Fibroblast of the aortic adventitia (primary cell): ENCODE results near the gene SEMA3G. TPM values are rescaled to one million over a fixed set of nuclear protein-coding genes. Genes with fewer than 3 reads are reported as not detected.

ENCODE experiments used
- DNase-seq: peaks from one replicate; pipeline ENCODE4 v3.0.0-alpha.2; 2010; ENCODE audit warnings: low read depth
- H3K4me3 ChIP-seq: 2 replicates; pipeline ENCODE4 v1.5.1; 2011; ENCODE audit warnings: low read depth, mild to moderate bottlenecking, control low read depth, low read length, moderate library complexity
- total RNA-seq: library from RNA; depleted of rRNA; stranded (reverse); fragments of >200 nt; gene quantifications from 2 replicates; pipeline ENCODE4 v1.2.3, GENCODE V29; 2012; ENCODE audit warnings: low replicate concordance
- TF ChIP-seq, protein P1 (sequence below): IDR thresholded peaks from 2 replicates; pipeline ENCODE4 v1.5.1; 2011; ENCODE audit warnings: mild to moderate bottlenecking, low read length, control low read depth, inconsistent platforms; ENCODE audit not compliant: insufficient read depth

SEMA3G gene
- total RNA-seq, 1 donor: not detected

DNA sequence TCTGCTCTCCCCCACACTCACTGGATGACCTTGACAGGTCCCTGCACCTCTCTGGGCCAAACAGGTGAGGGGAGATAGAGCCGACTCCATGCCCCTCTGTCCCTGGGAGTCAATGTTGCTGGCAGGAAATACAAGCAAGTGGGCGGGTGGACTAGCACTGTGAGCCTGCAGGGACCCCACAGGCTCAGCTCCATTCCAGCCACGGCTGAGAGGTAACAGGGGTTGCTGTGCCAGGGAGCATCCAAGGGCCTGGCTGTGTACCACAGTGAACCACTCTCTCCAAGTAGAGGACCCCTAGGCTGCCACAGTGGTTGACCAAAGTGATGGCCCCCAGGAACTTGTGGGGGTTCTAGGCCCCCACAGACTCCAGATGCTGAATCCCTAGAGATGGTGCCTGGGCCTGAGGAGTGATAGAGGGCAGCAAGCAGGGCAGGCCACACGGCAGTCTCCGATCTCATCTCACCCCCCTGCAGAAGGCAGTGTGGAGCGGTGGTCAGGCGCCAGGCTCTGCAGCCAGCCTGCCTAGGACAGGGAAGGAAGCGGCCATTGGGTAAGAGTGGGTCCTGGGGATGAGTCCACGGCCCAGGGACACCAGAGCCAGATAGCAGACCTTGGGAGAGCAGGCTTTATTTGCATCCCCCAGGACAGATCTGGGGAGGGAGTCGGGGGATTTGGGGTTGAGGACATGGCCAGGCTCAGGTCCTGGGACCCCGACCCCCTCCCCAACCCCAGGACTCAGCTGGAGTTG, 5.8 kb upstream of the SEMA3G start:
- DNase-seq: no peak
- H3K4me3 ChIP-seq: no peak overlapping the region
- TF ChIP-seq, protein P1, sequence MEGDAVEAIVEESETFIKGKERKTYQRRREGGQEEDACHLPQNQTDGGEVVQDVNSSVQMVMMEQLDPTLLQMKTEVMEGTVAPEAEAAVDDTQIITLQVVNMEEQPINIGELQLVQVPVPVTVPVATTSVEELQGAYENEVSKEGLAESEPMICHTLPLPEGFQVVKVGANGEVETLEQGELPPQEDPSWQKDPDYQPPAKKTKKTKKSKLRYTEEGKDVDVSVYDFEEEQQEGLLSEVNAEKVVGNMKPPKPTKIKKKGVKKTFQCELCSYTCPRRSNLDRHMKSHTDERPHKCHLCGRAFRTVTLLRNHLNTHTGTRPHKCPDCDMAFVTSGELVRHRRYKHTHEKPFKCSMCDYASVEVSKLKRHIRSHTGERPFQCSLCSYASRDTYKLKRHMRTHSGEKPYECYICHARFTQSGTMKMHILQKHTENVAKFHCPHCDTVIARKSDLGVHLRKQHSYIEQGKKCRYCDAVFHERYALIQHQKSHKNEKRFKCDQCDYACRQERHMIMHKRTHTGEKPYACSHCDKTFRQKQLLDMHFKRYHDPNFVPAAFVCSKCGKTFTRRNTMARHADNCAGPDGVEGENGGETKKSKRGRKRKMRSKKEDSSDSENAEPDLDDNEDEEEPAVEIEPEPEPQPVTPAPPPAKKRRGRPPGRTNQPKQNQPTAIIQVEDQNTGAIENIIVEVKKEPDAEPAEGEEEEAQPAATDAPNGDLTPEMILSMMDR: no peak

DNA sequence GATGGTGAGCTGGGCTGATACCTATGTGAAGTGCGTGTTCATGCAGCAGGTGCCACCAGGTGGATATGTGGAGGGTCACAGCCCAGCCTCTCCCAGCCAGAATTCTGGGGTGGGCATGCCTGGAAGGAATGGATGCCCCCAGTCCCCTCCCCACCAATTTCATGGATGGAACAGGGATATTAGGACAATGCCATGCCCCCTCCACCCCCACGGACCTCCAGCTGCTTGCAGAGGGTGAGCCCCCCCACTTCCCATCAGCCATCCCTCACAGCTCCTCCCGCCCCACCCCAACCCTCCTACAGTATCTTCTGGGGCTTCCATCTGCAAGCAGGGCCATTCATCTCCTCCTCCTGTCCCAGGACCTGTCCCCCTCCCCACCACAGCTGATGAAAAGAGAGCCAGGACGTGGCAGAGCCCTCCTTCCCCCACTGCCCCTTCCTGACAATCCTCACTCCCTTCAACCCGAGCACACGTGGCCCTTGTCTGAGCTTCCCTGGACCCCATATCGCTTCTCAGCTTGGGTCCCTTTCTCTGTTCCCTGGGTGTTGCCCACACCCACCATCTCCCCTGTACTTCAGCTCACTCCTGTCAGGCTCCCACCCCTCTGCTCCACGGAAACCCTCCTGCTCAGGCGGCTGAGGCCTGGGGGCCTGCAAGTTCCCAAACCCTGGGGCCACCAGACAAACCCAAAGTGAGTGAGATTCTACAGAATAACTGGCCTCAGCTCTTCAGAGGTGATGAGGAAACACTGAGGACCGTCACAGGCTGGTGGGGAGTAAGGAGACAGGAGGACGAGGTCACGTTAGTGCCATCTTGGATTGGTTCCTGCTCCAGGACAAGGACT, 2.8 kb upstream of the SEMA3G start:
- TF ChIP-seq, protein P1: no peak
- no peak for DNase-seq
- no peak overlapping the region for H3K4me3 ChIP-seq

DNA sequence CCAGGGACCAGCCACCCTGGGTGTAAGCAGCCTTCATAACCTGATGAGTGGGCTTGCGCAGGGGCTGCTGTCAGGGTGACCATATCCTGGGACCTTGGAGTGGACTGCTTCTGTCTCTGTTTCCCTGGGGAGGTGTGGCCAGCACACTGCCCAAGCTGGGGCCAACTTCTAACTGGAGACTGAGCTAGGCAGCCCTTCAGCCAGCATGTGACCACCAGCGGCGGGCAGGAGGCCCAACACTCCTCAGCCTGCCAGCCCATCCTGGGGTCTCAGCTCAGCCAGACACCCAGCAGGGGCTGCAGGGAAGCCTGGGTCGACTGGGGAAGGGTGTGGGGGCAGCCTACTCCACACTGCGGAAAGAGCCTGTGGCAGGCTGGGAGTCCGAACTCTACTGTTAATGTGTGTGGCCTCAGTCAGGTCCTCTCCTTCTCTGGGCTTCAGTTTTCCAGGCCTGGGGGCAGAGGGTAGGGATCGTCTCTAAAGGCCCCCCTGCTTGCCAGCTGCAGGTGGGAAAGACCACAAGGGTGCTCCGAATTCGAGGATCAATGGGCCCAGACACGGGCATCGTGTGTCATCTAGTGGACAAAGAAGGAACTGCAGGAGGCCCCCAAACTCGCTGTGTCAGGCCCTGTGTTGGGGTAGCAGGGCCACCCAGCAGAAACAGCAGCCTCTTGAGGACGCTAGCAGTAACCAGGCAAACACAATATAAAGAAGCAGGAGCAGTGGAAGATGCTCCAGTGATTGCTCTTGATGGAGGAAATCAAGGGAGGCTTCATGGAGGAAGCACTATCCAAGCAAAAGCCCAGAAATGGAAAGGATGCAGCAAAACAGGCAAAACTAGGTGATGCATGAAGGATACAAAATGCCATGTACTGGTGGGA, 2.0 kb upstream of the SEMA3G start:
- DNase-seq: peak; percentile 56
- TF ChIP-seq, protein P1: peak; percentile 100
- no peak overlapping the region for H3K4me3 ChIP-seq

DNA sequence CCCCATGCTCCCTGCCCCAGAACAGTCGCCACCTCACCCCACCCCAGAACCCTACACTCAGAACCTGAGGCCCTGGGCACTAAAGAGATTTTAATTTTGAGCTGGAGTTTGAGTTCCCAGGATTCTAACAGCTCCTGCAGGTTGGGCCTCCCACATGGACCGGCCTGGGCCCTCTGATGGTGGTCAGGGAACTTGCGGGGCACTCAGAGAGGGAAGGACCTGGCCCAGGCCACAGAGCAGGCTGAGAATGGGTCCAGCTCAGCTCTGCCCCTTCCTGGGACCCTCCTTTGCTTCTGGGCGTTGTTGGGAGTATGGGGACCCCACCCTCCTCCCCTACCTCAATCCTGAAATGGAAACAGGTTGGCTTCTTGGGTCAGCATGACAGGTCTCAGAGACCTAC, 1.1 kb upstream of the SEMA3G start:
- H3K4me3 ChIP-seq: no peak overlapping the region
- TF ChIP-seq, protein P1: no peak
- DNase-seq: no peak

DNA sequence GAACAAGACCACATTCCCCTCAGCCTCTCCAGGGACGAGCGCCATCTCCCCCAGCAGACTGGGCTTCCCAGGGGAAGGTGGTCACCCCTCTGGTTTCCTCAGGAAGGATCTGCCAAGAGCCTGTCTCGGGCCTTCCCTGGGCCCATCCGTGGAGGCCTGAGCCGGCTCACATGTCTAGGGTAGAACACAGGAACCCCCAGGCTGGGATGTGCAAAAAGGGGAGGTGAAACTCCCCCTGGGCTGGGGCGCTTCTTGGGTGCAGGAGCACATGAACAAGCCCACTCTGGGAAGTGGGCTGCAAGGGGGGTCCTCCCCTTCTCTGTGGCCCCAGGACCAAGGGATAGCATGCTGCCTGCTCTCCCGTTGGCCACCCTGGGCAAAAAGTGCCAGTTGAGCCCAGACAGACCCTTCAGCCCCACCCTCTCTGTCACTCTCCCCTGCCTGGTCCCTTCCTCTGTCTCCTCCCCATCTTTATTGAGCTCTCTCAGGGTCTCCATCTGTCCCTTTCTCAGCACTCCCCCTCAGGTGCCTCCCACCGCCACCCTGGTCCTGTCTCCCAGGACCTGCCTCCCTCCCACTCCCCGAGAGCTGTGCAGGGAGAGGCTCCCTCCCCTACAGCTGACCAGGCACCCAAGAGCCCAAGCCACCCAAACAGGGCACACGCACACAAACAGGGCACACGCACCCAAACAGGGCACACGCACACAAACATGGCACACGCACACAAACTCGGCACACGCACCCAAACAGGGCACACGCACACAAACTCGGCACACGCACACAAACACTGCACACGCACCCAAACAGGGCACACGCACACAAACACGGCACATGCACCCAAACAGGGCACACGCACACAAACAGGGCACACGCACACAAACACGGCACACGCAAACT, 864 bp downstream of the SEMA3G start:
- H3K4me3 ChIP-seq: no peak overlapping the region
- no peak for DNase-seq
- TF ChIP-seq, protein P1: no peak

DNA sequence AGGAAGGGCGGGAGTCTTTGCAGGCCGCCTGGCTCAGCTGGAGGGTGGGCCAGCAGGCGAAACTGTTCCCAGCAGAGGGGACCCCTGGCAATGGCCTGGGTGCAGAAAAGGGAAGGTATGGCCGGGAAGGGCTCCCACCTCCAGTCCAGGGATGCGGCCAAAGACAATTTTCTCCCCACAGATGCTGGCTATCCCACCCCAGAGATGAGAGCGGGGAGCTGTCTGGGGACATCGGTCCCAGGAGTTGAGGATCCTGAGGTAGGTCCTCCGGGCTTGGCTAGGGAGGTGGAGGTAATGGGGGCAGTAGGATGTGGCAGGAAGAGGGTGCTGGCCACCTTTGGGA, 1.7 kb downstream of the SEMA3G start:
- TF ChIP-seq, protein P1: no peak
- no peak for DNase-seq
- no peak overlapping the region for H3K4me3 ChIP-seq
